ENCODE data around the gene PHGDH. TPM values are rescaled to one million over a fixed set of nuclear protein-coding genes. Genes with fewer than 3 reads are reported as not detected.
"Not testable (repeated sequence)": the region's sequence is repeated elsewhere in the genome, so short reads cannot be mapped to it uniquely, and the experiment has no call there.

PHGDH gene
- total RNA-seq, 1 donor from 2014 or later: 60.8 TPM

- no peak for DNase-seq
- Histone ChIP-seq H3K4me1 (no peaks in the 10 kb centered on the region), H3K27ac (no peak overlapping the region), H3K36me3 (no peaks in the 10 kb centered on the region), H3K27me3 (ENCODE audit: low read depth) (no peaks in the 10 kb centered on the region), H3K4me3 (no peak overlapping the region), H3K9me3 (no peaks in the 10 kb centered on the region)
- intact Hi-C loops (cut with DNase I): no loop called here
- no peak for TF ChIP-seq CTCF (IDR thresholded peaks at IDR 0.05)
- peak in 1 of 2 donors; percentile 21 for ATAC-seq
These were observed 25.1 kb upstream of the PHGDH start for GRCh38 chr1:119686661-119687060.

GRCh38 chr1:119687434-119688079 is 24.2 kb upstream of the PHGDH start:
- H3K4me3 ChIP-seq: no peak overlapping the region
- H3K9me3 ChIP-seq: no peaks in the 10 kb centered on the region
- H3K27ac ChIP-seq: no peak overlapping the region
- no peaks in the 10 kb centered on the region for H3K4me1 ChIP-seq
- DNase-seq: no peak
- H3K27me3 ChIP-seq (ENCODE audit: low read depth): no peaks in the 10 kb centered on the region
- H3K36me3 ChIP-seq: no peaks in the 10 kb centered on the region
- no peak for ATAC-seq
- intact Hi-C loops (cut with DNase I): no loop called here
- no peak for TF ChIP-seq CTCF (IDR thresholded peaks at IDR 0.05)

- Histone ChIP-seq H3K36me3 (no peaks in the 10 kb centered on the region), H3K9me3 (no peaks in the 10 kb centered on the region), H3K27me3 (ENCODE audit: low read depth) (no peaks in the 10 kb centered on the region), H3K4me1 (no peaks in the 10 kb centered on the region), H3K4me3 (no peak overlapping the region), H3K27ac (no peak overlapping the region)
- DNase-seq (no peak), ATAC-seq (no peak)
- intact Hi-C loops (cut with DNase I): no loop called here
- TF ChIP-seq CTCF (IDR thresholded peaks at IDR 0.05): no peak
These were observed 22.9 kb upstream of the PHGDH start for GRCh38 chr1:119688810-119689209.

GRCh38 chr1:119689511-119689910 is 22.2 kb upstream of the PHGDH start:
- intact Hi-C loops (cut with DNase I): no loop called here
- no peak for ATAC-seq
- no peaks in the 10 kb centered on the region for H3K27me3 ChIP-seq (ENCODE audit: low read depth)
- H3K27ac ChIP-seq: no peak overlapping the region
- H3K4me3 ChIP-seq: no peak overlapping the region
- H3K36me3 ChIP-seq: no peaks in the 10 kb centered on the region
- H3K9me3 ChIP-seq: no peaks in the 10 kb centered on the region
- TF ChIP-seq CTCF (IDR thresholded peaks at IDR 0.05): no peak
- no peaks in the 10 kb centered on the region for H3K4me1 ChIP-seq
- no peak for DNase-seq

- H3K9me3 ChIP-seq; DNase-seq; intact Hi-C loops (cut with DNase I); ATAC-seq; H3K4me3 ChIP-seq; H3K27ac ChIP-seq; H3K27me3 ChIP-seq (ENCODE audit: low read depth); H3K36me3 ChIP-seq; H3K4me1 ChIP-seq: not testable (repeated sequence)
These were observed 14.9 kb upstream of the PHGDH start for GRCh38 chr1:119696863-119697262.

GRCh38 chr1:119697598-119697997 is 14.1 kb upstream of the PHGDH start:
- H3K36me3 ChIP-seq: no peaks in the 10 kb centered on the region

More at GRCh38 chr1:119697598-119697997, 14.1 kb upstream of the PHGDH start:
- Histone ChIP-seq H3K4me3 (no peak overlapping the region), H3K27ac (no peak overlapping the region), H3K4me1 (no peaks in the 10 kb centered on the region), H3K27me3 (ENCODE audit: low read depth) (no peaks in the 10 kb centered on the region), H3K9me3 (peaks cover 11% of the 10 kb centered on the region)
- ATAC-seq: no peak
- no peak for DNase-seq
- intact Hi-C loops (cut with DNase I): no loop called here
- no peak for TF ChIP-seq CTCF (IDR thresholded peaks at IDR 0.05)
